ENCODE results near the gene FAM163B.

FAM163B gene

DNA sequence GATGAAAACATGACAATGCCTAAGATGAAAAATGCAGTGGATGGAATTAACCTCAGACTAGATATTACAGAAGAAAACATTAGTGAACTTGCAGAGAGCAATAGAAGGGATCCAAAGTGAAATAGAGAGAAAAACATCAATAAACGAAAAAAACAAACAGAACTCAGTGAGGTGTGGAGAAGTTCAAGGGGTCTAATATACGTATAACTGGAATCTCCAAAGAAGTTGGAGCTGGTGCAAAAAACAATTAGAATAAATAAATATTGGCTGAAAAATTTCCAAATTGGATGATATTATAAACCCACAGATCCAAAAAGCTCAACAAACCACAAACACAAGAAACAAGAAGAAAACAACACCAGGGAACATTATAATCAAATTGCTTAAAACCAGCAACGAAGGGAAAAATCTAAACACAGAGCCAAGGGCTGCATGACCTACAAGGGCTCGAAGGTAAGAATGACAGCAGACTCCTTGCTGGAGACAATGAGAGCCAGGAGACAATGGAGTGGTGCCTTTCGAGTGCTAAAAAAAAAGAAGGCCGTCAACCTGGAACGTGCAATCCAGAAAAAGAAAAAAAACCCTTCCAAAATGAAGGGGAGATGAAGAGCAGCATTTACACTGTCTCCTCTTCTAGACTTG is 11.8 kb downstream of the FAM163B start:
- no peak for DNase-seq (ENCODE audit: low spot score)

DNA sequence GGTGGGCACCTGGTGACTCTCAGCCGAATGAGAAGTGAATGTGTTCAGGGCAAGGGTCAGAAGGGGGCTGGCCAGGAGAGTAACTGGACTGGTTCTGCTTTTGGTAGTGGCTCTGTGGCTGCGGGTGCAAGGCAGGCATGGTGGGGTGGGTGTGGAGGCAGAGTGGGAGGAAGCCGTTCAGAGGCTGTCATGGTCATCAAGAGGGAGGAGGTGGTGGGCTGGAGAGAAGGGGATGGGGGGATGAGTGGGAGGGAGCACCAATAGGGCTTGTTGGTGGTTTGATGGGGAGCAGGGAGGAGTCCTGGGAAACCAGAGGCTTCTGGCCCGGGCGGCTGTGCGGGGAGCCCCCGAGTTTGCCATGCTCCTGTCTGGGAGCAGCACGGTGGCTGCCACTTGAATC is 13.3 kb downstream of the FAM163B start:
- DNase-seq (ENCODE audit: low spot score), result no peak

DNA sequence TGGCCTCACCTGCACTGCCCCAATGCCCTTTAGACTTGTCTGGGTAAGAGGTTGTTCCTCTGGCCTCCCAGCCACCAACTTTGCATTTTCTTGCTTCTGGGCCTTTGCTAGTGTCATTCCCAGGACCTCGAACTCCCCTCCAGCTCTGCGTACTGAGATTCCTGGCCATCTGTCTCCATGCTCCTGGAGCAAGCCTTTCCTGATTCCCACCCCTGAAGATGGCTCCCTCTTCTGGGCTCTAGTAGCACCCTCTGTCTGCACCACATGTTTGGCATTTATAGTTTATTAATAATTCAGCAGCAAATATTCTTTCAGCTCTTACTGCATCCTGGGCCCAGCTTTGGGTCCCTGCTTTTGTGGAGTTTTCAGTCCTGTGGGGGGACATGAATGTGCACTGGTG is 14.9 kb downstream of the FAM163B start:
- DNase-seq (ENCODE audit: low spot score), result no peak

DNA sequence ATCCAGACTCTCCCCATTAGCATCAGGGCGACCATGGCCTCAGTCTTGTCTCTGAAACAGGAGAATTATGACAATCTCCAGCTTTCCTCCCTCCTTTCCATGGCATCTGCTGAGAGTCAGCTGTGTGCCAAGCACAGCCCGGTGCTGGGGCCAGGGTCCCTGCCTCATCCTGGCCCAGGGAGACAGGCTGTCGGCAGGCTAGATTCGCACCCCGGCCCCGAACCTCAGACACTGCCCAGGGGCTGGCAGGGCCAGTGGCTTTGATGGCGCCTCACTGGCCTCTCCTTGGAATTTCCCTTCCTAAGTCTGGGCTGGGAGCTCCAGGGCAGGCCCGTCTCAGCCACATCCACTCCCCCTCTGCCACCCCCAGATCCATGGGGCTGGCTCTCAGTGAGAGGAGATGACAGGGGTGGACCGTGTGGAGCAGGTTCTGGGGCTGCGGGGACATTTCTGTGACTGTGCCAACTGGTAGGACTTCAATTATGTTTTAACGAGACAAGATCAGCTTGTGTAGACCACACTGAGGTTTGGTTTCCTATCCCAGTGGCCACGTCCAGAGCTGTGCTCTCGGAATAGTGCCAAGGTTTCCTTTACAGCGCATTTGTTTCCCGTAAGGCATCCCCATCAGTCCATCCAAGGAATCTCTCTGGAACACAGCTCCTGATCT is 15.5 kb downstream of the FAM163B start:
- no peak for DNase-seq (ENCODE audit: low spot score)

- DNase-seq (ENCODE audit: low spot score), result no peak
These were observed 16.3 kb downstream of the FAM163B start for GRCh38 chr9:133592731-133593409.

- no peak for DNase-seq (ENCODE audit: low spot score)
These were observed 17.2 kb downstream of the FAM163B start for GRCh38 chr9:133591985-133592384.

DNA sequence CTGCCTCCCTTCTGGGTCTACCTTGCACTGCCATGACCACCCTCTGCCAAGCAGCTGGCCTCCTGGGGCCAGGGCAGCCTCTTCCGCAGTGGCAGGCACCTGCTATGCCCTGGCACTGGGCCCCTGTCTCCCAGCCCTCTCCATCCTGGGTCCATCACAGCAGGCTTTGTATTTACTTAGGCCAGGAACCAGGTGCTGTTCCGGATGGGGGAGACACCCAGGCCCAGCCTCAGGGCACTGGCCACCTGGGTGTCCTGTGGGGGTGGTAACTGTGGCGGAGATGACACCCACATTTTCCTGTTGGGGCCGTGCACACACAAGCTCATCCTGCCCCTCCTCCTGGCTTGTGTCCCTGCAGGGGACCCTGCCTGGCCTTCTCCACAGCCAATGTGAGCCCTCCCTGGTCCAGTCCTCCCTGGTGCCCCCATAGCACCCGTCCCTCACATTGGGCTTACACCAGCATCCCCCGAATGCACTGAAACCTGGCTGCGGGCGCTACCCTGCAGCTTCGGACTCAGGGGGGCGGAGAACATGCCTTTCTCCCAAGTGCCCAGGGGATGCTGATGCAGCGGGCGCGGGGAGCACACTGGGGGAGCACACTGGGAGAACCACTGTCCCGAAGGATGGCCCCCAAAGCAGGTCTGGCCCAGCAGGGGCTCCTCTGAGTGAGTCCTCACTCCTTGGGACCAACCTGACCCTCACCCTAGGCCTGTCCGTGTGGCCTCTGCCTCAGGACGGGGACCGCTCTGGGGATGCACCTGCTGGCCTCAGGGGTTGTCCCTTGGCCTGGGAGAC is 17.9 kb downstream of the FAM163B start:
- DNase-seq (ENCODE audit: low spot score), result no peak

DNA sequence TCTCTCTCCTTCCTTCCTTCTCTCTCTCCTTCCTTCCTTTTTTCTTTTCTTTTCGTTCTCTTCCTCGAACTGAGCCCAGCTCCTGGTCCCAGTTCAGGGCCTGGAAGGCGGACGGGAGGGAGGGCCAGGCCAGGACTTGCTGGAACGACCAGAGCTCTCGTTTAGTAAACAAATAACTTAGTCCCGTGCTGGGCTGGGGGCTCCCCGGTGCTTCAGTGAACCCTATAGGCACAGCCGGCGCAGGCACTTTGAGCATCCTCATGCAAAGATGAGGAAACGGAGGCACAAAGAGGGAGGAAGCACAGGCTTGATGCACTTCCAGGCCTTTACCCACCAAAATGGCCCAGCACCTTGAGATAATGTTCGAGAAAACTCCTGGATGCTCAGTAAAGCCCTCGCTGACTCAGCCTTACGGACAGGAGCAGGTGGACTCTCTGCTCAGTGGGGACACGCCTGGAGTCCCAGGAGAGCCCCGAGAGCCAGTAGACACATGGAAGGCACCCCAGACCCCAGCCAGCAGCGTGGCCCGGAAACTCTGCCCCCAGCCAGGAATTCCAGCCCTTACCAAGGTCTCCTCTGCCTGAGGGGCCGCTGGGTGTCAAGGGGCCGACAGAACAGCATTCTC is 18.8 kb downstream of the FAM163B start:
- DNase-seq (ENCODE audit: low spot score), result no peak

DNA sequence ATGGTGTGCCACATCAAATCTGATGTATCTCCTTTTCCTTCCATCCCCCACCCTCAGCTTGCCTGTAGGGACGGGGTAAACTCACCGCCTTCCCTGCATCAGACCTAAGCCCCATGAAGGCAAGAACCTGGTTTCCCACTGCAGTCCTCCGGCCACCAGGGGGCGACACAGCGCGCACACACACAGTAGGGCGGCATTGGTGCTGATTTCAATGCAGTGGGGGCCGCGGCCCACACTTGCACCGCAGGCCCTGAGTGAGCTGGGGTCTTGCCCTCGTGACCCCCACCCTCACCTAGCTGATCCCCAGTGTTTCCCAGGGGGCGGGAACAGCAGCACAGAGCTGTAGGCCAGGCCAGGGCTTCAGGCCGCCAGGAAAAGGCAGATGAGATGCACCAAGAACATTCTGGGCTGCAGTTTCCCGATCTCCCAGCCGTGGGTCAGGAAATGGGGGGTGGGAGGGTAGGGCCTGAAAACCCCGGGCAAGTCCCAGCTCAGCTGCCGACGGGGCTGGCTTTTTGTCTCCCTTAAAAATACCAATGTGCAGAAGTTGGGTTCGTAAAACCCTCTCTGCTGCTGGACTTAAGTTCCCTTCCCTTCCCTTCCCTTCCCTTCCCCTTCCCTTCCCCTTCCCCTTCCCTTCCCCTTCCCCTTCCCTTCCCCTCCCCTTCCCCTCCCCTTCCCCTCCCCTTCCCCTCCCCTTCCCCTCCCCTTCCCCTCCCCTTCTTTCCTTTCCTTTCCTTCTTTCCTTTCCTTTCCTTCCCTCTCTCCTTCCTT is 19.5 kb downstream of the FAM163B start:
- no peak for DNase-seq (ENCODE audit: low spot score)

DNA sequence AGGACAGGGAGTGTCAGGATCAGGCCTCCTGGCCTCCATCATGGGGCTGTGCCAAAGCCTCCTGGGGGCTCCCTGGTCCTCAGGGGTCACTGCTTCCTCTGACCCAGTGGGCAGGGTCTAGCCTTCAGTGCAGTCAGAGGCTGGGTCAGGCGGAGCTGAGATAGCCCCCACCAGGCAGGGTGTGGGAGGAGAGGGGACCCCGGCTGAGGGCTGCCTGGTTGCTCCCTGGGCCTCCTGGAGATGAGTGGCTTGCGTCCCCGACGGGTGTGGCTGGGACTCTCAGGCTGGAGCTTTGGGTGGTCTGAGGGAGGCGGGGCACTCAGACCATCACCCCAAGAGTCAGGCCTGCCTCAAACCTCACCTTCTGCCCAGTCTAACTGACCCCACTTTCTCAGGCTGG is 21.7 kb downstream of the FAM163B start:
- no peak for DNase-seq (ENCODE audit: low spot score)

DNA sequence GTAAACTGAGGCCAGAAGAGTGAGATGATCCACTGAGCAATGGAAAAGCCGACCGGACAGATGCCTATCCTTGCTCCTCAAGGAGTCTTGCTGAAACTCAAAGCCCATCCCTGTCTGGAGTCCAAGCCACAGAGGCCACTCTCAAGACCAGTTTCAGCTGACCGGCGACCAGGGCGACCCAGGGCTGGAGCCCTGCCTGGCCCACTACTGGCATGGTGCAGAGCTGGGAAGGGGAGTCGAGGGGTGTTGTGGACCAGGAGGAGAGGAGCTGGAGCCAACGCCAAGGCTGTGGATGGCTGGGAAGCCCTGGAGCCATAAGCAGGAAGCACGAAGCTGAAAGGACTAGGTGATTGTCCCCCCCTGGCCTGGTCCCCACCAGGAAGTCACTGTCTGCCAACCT is 22.1 kb downstream of the FAM163B start:
- DNase-seq (ENCODE audit: low spot score), result no peak

DNA sequence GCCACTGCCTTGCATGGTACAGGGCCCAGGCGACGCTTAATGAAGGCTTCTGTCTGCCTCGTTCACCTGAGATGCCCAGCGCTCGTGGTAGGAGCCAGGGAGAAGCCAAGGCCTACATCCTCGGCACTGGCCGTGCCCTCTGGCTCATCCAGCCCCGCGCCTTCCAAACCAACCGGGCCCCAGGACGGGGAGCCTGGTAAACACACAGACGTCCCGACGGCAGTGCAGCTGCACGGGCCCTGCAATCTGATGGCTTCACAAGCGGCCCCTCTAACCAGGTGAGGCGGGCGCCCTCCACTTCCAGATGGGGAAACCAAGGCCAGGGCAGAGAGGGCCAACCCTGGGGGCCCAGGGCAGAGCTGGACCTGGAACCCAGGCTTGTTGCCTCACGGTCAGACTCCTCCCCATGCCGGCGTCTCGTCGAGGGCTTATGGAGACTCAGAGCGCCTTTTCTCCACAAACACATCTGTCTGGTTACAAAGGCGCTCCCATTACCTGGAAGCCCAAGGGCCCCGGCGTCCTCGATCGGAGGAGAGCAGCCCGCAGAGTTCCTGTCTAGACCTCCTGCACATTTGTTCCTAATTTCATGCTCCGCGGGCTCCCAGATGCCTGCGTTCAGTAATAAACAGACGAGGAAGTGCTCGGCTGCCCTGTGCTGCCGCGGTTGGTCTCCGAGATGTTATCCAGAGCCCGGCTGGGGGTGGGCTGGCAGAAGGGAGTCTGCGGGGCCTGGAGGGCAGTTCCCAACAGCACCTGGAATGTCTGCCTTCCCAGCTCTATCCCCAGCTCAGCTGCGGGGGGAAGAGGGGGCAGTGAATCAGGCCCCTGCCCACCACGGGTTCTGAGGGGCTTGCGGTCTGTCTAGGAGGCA is 23.5 kb downstream of the FAM163B start:
- no peak for DNase-seq (ENCODE audit: low spot score)

DNA sequence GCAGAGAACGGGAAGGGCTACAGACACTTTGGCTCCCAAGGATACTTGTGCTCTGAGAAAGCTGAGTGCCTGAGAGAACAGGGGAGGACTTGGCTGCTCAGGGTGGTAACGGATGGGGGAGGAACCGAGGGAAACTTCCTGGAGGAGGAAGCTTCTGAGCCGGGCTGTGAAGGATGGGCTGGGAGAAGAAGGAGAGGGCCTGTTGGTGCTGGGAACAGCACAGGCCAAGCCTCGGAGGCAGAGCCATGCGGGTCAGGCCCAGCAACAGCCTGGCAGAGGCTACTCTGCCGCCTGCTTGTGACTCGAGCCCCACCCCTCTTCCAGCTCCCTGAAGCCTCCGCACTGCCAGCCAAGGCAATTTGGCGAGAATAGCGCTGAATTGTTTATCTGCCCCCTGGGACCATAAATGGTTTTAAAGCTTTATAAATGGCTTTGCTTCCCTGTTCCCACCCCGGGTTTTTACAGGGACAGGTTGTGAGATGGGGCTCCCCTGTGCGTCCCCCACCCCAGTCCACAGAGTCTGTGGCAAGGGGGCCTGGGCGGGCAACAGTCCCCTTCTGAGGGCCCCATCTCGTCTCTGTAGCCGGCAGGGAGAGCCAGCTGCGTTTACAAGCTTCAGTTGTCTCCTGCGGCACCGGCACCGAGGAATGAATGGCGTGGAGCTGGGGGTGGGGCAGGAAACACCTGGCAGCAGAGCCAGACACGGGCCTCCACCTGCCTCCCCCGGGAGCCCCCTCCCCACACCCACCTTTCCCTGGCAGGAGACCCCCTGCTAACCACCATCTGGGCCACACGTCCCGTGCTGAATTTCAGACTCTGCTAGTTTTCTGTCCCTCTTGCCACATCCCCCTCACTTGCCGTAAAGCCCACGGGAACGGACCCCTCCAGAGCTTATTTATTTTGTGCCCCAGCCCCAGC is 24.4 kb downstream of the FAM163B start:
- no peak for DNase-seq (ENCODE audit: low spot score)

DNA sequence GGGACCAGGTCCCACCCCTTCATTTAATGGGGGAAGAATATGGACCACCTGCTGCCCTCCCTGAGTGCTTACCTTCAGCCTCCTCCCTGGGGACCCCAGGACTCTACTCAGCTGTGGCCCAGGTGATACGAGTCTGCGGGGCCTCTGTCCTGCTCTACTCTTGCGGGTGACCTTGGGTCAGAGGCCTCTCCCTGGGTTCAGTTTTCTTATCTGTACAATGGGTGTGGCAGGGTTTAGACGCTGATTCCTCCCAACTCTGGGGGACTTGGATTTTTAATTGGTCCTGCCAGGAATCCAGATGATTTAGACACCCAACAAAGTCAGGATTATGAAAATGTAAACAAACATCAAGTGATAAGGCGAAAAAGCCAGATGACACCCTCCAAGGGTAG is 25.0 kb downstream of the FAM163B start:
- DNase-seq (ENCODE audit: low spot score), result no peak

- no peak for DNase-seq (ENCODE audit: low spot score)
These were observed 25.6 kb downstream of the FAM163B start for GRCh38 chr9:133583586-133583985.

DNA sequence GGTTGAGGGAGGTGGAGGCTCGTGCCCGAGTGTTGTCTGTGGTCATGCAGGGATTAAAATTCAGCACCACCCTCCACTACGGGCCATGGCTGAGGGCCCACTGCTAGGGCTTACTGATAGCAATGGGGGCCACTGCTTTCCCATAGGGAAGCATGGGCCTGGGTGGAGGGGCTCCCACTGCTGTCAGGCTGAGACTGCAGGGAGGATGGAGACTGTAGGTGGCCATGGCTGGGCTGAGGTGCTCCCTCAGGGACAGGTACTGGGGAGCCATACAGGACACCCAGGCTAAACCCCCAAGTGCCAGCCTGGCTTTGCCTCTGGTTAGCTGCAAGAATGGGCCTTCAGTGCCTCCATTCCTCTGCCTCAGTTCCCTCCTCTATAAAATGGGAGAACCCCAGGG is 26.1 kb downstream of the FAM163B start:
- no peak for DNase-seq (ENCODE audit: low spot score)

DNA sequence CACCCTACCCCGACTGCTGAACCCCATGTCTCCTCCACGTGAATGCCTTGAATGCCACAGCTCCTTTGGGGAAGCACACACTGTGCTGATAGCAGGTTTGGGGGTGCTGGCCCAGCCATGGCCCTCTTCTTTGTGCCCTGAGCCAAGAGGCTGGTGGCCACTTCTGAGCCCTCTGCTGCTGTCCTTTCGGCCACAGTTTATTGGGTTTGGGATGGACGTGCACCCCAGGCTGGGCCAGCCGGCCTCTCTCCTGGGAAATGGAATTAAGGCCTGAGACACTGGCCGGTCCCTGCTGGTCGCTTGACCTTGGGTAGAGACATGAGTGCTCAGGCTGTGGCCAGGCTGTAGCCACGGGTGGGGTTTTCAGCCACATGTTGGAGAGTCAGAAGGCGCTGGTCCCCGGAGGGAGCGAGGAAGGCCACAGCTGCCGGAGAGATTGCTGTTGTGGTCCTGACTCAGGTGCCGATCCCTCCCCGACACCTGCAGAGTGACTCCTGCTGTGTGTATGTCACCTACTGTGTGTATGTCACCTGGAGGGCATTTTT is 26.6 kb downstream of the FAM163B start:
- DNase-seq (ENCODE audit: low spot score), result no peak

DNA sequence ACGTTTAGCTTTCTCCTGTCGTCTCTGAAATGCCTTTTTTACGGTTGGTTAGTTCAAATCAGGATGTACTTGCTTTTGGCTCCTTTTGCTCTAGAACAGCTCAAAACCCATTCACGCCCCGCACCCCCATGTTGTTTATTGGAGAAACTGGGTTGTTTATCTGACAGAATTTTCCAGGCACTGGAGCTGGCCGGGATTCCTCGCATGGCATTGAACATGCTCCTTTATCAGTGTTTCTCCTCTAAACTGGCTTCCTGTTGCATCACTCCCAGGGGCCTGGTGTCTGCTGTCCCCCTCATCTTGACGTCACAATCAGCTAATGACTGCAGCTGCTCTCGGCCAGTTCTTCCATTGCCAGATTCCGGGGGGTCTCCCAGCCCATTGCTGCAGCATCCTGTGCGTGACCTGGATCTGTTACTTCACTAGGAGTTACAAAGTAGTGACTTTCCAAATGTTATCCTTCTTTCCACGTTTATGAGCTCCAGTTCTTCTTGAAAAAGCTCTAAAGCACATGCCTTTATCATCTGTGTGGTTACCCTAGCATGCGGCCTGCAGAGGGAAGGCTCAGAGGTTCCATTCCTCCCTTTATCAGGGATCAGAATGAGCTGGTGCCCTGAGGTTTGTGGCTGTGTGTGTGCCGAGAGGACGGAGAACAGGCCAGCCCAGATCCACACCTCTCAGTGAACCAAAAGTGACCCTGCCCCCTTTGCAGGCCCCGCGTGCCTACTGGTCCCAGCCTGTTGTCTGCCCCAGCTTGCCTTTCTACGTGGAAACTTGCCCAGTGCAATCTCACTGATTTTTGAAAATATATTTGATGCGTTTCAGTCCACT is 27.5 kb downstream of the FAM163B start:
- no peak for DNase-seq (ENCODE audit: low spot score)
